ENCODE data around the gene MRPS22. TPM values are rescaled to one million over a fixed set of nuclear protein-coding genes. Genes with fewer than 3 reads are reported as not detected.
A peak's percentile ranks its signal among the peaks of the same experiment; 100 is the strongest.
"Not testable (repeated sequence)": the region's sequence is repeated elsewhere in the genome, so short reads cannot be mapped to it uniquely, and the experiment has no call there.

Gene MRPS22
- total and polyA plus RNA-seq, 9 donors = 33.0 to 51.6 (median 36.8) TPM

GRCh38 chr3:139389552-139390368 is 45.9 kb downstream of the MRPS22 start, which contains the start of gene COPB2:
Gene COPB2, minus strand, starts transcription at chr3:139389647. Its CDS starts 97 bp downstream, at chr3:139389550.
- peak; percentile 100 for DNase-seq
- intact Hi-C loops (cut with DNase I) = no loop called here
- Histone ChIP-seq H3K9me3 (no peaks in the 10 kb centered on the region), H3K27ac (peak within 1 kb of the TSS; percentile 84 to 89), H3K4me3 (peak within 1 kb of the TSS; percentile 98), H3K36me3 (no peaks in the 10 kb centered on the region), H3K4me1 (ENCODE audit: insufficient read depth) (peaks cover 3% of the 10 kb centered on the region), H3K27me3 (no peaks in the 10 kb centered on the region)
- WGBS, 3 donors = 0 to 2% (median 1%) methylated on average over 44 to 52 of the region's 52 CpGs
- TF ChIP-seq POLR2A (IDR thresholded peaks at IDR 0.05) (peak; percentile 69), CTCF (IDR thresholded peaks at IDR 0.05) (no peak), EP300 (IDR thresholded peaks at IDR 0.05) (peak; percentile 54)

- intact Hi-C loops (cut with DNase I) = no loop called here
- Histone ChIP-seq H3K36me3 (no peaks in the 10 kb centered on the region), H3K4me1 (ENCODE audit: insufficient read depth) (no peaks in the 10 kb centered on the region), H3K27me3 (no peaks in the 10 kb centered on the region), H3K4me3 (no peak overlapping the region), H3K27ac (no peak overlapping the region), H3K9me3 (no peaks in the 10 kb centered on the region)
- DNase-seq = no peak
- TF ChIP-seq POLR2A (IDR thresholded peaks at IDR 0.05) (no peak), CTCF (IDR thresholded peaks at IDR 0.05) (no peak), EP300 (IDR thresholded peaks at IDR 0.05) (no peak)
Measured at GRCh38 chr3:139394116-139394515, 50.3 kb downstream of the MRPS22 start.

GRCh38 chr3:139396707-139397106 is 52.9 kb downstream of the MRPS22 start:
- Histone ChIP-seq H3K4me3 (no peak overlapping the region), H3K27ac (no peak overlapping the region), H3K9me3 (no peaks in the 10 kb centered on the region), H3K36me3 (no peaks in the 10 kb centered on the region), H3K27me3 (no peaks in the 10 kb centered on the region), H3K4me1 (ENCODE audit: insufficient read depth) (no peaks in the 10 kb centered on the region)
- DNase-seq = no peak
- TF ChIP-seq POLR2A (IDR thresholded peaks at IDR 0.05) (no peak), EP300 (IDR thresholded peaks at IDR 0.05) (no peak), CTCF (IDR thresholded peaks at IDR 0.05) (no peak)
- intact Hi-C loops (cut with DNase I) = no loop called here
- WGBS, 3 donors = 93 to 96% (median 93%) methylated on average over 3 of the region's 3 CpGs

- H3K27me3 ChIP-seq; H3K27ac ChIP-seq; DNase-seq; H3K36me3 ChIP-seq; H3K4me3 ChIP-seq; H3K9me3 ChIP-seq; intact Hi-C loops (cut with DNase I); H3K4me1 ChIP-seq (ENCODE audit: insufficient read depth): not testable (repeated sequence)
- whole genome bisulfite sequencing, 3 donors = 81 to 95% (median 82%) methylated on average over 2 of the region's 2 CpGs
Measured at GRCh38 chr3:139401155-139401554, 57.3 kb downstream of the MRPS22 start.

Small RNA genes lying within 50 kb of the gene (small RNA-seq; reads per million reads assigned to genes)
- gene RF00026 = not detected

Other genes starting within 250 kb of the MRPS22 start
- gene COPB2, start 45.6 kb downstream of the MRPS22 start, total RNA-seq = 100 to 1,000 TPM in 1 of 7 donors, 10 to 100 TPM in 6; 55.0 to 108 (median 95.7) TPM
- gene COPB2, start 45.6 kb downstream of the MRPS22 start, polyA plus RNA-seq = 100 to 1,000 TPM in 1 of 2 donors, 10 to 100 TPM in 1; 38.2 to 115 TPM
- gene RBP2, start 132.5 kb downstream of the MRPS22 start, total RNA-seq = 1 to 10 TPM in 1 of 7 donors, under 1 TPM in 1, not detected in 5; 0.69 to 2.3 TPM
- gene RBP2, start 132.5 kb downstream of the MRPS22 start, polyA plus RNA-seq = under 1 TPM in 1 of 2 donors, not detected in 1; 0.13 TPM
- gene RBP1, start 195.7 kb downstream of the MRPS22 start, total RNA-seq = 1,000 to 10,000 TPM in 4 of 7 donors, 100 to 1,000 TPM in 3; 599 to 1,818 (median 1,035) TPM
- 1,000 to 10,000 TPM; 1,326 to 3,076 TPM for gene RBP1, start 195.7 kb downstream of the MRPS22 start, polyA plus RNA-seq